GM18520 (cell line): ENCODE results near the gene CRACR2A.

ENCODE experiments used
- ATAC-seq: cut with Tn5 transposase; IDR thresholded peaks from one replicate; pipeline ENCODE4 v1.9.1; 2021; ENCODE audit not compliant: unreplicated experiment

The CRACR2A gene

DNA sequence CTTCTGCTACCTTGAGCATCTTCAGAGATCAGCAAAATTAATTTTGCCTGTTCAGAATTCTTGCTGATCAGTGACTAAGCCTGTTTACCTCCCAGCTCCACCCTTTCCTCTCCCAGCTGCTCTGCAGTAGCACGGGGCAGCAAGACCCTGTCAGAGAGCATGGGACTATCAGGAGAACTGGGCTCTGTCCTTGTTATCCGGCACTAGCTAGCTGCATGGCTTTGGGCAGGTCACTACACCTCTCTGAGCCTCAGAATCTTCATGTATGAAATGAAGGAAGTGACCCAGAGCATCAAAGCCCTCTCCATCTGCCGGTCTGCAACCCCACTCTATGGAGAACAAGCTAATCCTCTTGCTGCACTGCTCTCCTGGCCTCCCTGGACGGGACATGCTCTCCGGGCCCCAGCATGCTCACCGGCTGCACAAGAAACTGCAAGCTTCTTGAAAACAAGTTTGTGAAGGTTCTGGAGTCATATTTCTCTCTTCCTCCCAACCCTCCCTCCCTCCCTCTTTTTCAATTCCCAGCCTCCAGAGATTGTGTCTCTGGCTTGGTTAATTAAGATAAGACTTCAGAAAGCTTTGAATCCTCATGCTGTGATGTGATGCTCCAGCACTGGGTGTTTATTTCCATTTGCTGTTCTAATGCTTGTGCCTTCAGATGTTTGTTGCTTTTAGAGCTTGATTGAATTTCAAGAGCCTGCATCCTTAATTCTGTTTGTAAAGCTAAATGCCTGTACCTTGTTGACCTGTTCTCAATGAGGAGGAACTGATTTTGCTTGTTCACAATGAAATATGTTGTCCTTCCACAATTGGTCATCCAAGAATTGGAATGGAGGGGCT lies 101.1 kb downstream of the CRACR2A start:
- ATAC-seq = no peak

DNA sequence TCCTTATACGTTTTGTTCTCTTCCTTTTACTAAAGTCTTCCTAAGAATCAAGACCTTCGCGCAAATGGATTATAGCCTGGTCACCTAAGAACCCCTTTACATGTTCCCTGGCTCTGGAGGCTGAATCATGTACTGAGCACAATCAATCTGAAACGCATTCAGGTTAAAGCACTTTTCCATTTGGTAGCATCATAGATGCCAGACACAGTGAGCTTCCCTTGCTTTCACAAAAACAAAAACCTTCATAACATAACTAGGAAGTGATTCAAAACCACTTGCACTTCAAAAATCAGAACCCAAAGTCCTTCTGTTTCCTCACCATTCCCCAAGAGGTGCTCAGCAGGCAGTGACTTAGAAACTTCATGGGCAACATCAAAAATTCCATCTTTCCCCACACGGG lies 105.4 kb downstream of the CRACR2A start:
- ATAC-seq = no peak

DNA sequence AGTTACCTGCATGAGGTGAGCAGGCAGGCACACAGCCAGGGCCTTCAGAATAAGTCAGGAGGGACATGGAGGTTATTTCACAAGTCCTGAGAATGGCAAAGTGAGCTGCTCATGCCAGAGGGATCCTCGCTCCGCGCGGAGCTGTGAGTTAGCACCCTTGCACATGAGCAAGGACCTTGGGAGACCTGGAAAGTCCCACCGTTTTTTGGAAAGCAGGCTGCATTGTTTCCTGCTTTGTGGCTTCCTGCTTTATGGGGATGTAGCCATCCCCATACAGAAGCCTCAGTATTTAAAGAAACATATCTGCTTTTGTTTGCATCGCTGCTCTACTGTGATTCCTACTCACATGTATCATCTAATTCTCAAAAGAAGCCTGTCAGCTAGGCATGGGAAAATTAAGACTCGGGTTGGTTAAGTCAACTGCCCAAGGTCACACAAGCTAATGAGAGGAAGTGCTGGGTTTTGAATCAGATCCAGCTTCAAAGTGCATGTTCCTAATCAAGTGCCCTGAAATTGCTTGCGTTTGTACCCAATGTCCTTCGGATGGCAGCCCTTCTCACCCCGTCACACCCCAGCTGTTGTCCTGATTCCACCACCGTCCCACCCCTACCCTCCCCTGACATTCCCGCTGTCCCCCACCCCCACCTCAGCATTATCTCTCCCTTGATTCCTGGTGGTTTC lies 106.2 kb downstream of the CRACR2A start:
- ATAC-seq = no peak

DNA sequence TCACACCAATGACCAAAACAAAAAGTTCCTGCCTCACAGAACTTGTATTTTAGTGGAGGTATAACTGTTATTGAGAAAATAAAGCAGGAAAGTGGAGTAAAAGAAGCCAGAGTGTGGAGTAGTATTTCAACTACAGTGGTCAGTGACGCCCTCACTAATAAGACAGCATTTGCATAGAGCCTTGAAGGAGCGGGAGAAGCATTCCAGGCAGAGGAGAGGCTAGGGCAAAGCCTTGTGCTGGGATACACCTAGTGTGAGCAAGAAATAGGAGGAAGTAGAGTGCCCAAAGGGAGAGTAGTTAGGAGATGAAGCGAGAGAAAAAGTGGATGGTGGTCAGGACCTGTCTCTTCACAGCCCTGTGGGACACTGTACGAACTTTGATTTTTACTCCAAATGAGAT lies 107.8 kb downstream of the CRACR2A start:
- no peak for ATAC-seq

DNA sequence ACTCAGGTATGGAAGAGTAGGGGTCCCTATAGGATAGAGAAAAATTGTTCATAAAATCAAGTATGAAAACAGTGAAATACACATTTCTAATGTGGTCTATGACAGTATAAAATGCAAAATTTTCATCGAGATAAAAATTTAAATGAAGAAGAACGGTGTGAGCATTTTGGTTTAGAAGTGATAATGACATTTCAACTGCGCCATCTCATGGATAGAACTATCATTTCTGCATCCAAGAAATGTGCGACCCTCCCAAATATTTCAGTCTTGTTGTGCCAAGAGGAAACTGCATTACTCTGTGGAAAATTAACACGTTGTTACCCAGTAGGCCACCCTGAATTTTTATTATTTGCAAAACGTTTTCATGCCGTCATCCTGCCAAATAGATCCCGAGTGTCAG lies 108.8 kb downstream of the CRACR2A start:
- no peak for ATAC-seq

DNA sequence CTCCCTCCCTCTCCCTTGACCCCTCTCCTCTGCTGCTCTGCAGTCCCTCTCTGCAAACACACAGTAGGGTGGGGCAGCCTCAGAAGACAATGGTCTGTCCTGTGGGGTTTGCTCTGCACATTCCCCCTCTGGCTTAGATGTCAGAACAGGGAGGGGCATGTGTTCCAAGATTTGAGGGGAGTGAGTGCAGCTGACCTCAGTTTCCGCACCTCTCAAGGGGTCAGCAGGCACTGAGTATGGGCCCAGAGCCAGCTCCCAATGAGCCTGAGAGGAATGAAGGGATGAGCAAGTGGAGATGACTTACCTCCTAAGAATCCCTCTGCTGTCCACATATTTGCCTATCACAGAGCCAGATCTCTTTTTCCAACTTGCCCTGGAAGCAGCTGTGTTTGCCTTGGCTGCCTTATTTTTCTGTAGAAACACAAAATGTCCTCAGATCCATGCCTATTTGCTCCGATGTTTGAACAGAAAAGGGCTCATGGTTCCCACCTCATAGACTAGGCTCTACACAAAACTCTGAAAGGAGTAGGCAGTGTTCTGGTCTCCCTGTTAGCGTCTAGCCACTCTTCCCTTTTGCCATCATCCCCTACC lies 111.4 kb downstream of the CRACR2A start:
- ATAC-seq = no peak

DNA sequence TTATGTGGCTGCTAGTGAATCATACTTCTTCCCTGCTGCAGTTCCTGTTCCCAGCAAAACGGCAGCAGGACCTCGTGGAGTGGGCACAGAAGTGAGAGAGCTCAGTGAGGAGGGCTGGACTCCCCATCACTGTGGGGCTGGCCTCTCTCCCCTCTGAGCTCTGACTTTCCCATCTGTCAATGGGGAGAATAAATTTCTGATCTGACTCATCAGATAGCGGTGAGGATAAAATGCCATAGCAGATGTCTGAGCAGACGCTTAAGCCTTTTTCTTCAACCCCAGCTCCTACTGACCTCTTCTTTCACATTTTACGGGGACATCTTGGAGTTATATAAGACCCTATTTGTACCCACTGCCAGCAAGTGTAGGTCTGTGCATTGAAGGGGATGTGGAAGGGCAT lies 116.6 kb downstream of the CRACR2A start:
- no peak for ATAC-seq

DNA sequence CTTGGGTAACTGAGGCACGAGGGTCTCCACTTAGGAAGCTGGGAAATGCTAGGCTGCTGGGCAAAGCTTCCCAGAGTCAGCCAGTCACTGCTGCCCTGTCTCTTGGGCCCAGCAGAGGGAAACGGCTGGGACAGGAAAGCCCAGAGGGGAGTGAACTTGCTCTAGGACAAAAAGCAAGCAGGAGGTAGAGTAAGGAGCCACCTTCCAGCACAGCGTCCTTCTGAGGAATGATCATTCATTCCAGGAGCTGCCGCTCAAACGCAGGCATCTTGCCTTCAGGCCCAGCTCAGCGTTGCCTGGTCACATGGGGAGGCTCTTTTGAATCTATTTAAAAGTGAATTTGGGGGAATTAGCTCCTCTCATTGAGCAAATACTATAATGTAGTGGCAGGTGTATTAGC lies 118.6 kb downstream of the CRACR2A start:
- ATAC-seq = no peak

DNA sequence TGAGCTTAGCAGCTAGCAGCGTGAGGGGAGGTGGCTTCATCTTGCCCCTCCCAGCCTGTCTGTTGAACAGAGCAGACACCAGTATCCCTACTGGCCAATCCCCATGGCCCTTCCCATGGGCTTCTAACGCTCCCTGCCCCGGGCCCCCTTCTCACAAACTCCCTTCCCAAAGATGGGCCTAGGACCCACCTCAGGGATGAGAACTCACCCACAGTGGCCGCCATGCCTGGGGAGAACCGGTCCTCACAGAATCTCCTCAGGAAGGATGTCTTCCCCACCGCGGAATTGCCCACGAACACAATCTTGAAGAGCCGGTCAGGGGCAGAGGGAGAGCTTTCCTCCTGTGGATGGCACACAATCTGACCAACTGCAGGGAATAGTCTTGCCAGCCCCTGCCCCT lies 119.5 kb downstream of the CRACR2A start:
- ATAC-seq = no peak

DNA sequence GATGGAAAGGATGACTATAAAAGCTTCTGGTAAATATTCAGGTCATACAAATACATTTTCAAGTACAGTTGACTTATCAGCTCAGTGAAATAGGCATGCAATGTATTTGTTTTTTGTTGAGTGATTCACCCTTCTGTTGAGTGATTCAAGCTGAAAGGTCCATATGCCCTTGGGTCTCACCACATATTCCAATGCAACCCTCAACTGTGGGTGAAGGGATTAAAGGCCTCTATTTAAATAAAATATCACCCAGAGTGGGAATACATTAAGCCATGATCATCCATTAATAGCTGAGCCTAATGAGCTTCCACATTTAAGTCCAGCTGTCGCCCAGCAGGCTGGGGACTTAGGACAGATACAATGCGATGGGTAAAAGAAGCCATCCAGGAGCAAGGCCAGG lies 120.2 kb downstream of the CRACR2A start:
- ATAC-seq = no peak

DNA sequence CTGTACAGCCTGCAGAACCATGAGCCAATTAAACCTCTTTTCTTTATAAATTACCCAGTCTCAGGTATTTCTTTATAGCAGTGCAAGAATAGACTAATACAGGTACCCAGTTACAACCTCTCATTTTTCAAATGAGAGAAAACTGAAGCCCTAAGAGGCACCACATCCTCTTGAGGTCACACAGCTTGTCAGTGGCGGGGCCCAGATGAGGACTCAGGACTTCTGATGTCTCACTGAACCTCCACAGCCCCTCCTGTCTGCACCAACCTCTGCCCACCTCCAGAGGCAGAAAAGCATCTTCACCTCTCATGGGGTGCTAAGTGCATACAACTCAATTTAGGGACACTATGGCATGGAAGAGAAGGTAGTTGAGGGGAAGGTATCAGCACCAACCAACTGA lies 120.7 kb downstream of the CRACR2A start:
- ATAC-seq = no peak

DNA sequence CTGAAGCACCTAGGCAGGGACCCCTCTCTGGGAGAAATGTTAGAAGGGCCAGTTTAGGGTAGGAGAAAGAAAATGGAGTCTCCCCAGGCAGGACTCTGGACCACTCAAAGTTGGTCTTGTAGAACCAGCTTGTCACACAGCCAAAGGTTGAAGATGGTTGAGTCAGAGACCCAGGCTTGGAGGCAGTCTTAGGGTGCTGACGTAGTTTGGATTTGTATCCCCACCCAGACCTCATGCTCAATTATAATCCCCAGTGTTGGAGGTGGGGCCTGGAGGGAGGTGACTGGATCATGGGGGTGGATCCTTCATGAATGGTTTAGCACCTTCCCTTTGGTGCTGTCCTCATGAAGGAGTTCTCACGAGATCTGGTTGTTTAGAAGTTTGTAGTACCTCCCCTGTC lies 121.2 kb downstream of the CRACR2A start:
- no peak for ATAC-seq

DNA sequence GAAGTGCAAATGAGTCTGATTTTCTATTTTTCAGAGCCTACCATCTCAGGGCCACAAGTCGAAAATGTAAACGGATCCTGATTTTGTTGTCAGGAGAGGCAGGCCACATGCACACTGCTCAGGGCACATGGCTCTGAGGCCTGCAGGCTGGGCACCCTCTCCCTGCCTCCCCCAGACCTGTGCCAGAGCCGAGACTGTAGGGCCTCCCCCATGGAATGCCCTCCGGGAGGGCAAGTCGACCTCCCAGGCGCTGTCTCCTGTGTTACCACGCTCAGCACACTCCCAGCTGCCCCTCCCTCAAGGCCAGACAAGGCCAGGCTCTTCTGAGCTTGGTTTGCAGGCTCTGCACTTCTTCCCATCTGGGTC lies 121.7 kb downstream of the CRACR2A start:
- no peak for ATAC-seq

DNA sequence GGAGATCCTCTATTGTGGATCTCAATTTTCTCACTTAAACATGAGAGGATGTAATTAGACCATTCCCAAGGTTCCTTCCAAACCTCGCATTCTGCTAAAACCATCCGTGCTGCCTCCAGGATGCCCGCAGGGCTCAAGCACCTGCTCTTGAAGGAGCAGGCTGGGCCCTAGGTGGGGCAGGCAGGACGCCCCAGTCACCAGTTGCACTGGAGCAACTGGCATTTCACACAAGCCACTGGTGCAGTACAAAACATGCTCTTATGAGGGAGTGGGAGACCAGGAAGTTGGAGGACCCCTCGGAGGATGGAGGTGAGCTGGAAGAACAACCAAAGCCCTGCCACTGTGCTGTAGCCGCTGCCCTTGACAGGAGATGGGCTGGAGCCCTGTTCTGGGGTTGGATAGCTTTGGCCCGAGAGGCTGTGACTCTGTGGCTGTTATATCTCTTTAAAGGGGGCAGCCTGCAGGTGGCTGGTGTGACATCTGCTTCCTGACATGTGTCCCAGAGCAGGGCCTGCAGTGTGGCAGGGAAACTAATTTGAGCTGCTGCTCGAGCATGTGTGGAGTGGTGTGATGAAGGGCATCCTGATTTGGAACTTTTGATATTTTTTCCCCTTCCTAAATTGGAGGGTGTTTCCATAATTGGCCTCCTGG lies 122.2 kb downstream of the CRACR2A start:
- no peak for ATAC-seq

DNA sequence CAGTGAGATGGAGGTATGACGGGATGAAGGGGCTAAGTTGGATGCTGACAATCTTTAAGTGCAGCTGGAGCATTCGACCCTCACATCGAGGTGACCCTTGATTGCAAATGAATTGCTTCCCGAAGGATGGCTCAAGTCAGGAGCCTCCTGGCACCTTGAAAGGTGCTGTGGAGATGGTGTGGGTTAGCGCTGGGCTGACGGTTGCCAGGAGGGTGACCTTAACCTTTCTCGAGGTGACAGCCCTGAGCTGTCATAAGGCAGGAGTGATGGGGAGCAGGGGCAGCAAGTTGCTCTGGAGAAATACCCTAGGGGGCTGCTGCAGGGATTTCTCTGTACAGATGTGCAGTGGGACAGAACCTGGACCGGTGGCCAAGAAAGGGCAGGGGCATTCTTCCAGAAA lies 122.8 kb downstream of the CRACR2A start:
- ATAC-seq = no peak

DNA sequence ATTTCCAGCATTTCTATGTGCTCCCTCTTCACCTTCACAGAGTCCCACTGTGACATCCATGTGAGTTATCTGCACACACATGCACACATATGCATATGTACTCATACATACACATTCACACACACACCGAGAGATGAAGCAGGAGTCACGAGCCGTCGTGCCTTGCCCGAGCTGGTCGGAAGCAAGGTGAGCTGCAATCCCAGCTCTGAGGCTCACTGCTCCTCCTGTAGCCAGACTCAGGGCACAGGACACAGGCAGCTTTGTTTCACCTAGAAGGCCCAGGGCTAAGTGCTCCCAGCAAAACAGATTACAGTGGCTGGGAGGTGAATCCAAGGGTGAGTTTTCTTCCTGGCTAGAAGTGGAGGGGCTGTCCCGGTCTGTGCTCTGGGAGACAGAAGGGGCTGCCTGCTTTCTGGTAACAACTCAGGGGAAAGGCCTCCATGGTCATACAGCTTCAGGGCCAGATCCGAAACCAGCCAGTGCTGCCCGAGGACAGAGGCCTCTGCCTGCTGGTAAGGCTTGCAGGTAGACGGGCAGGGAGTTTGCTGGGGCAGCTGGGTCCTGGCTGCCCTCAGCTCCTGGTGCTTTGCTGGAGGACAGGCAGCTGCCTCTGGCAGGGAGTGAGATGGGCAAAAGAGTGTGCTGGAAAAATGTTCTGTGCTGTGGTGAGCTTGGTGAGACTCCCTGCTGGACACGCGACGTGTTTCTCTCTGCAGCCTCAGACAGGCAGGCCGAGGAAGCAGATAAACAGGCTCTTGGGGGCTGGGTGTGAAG lies 123.7 kb downstream of the CRACR2A start:
- no peak for ATAC-seq

DNA sequence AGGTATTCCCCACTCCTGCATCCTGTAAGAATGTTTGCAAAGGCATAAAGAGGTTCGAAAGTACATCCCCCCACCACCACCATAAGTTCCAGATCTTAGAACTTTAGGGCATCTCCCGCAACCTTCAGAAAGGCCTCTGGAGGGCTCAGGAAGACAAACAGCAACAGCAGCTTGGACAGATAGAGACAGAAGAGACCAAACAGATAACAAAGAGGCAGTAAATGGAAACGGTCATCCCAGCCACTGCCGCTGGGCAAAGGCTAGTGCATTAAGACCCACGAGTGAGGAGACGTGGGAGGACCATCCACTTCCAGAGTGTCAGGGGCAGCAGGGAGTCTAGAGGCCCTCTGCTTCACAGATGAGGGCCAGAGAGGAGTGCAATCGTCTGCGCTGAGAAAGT lies 124.3 kb downstream of the CRACR2A start:
- no peak for ATAC-seq

DNA sequence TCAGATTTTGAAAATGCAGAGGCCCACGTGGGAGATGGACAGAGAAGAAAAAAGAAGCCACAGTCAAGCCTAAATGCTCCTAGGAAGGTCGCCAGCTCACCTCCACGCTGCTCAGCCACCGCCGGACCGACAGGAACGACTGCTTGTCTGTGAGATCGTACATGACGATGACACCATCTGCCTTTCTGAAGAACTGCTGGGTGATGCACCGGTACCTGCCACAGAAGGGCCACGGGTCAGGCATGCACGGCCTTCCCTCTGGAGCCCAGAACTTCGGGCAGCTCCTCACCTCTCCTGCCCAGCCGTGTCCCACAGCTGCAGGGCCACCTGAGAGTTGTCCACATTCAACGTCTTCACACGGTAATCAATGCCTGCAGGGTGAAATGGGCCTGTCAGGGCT lies 125.6 kb downstream of the CRACR2A start:
- no peak for ATAC-seq

DNA sequence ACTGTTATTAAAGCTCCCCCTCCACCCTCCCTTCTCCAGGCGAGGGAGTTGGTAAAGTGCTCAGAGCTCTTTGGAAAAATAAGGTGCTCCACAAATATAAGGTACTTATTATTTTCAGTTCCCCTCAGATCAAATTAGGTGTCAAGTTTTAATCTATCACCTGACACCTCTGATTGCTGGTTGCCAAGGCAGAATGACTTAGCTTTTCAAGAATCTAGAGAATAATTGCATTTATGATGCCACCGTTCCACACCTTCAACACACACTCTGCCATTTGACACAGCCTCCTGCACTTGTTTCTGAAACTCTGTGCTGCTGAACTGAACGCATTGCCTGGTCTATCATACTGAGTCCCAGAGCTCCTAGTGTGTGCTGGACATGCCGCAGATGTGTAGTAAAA lies 128.6 kb downstream of the CRACR2A start:
- ATAC-seq = no peak

DNA sequence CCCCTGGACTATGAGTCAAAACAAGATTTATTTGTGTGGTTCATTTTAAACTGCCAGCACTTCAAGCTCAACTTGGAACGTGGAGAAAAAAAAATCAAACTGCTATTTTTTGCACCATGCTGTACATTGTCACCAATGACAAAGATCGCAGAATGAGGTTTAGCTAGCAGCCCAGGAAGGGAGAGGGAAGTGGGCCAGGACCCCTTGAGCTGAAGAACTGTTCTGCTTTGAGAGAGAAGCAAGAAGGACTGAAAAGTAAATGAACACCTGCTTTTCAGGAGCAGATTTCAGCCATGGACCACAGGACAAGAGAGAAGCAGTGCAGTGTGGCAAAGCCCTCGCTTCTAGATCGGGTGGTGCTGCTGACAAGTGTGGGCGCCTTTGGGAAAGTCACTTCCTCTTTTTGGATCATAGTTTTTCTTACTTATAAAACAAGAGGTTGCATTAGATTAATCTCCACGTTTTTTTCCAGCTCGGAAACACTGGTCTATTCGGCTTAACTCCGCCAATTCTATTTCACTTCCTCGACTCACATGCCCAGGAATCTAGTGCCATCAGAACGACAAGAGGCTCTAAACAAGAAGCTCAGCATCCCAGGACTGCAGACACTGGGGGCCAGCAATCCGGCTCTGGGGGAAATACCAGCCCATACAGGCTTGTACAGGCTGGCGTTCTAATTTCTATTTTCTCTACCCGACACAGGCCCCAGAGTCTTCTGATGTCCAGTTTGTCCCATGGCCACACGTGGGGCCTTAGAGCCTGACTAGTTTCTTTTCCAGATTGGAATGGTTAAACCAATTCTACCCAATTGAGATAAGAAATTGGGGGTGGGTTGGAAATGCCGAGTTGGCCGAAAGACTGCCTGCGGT lies 129.9 kb downstream of the CRACR2A start:
- no peak for ATAC-seq
